Measurements from ENCODE around the gene METTL27.

METTL27 gene

GRCh38 chr7:73832806-73833205, 9.5 kb downstream of the METTL27 start:
- Histone ChIP-seq H3K9ac (ENCODE audit: low read length) (no peak overlapping the region), H3K27me3 (replicated peaks; ENCODE audit: control insufficient read depth, insufficient read depth, low read length) (no peaks in the 10 kb centered on the region), H3K4me3 (ENCODE audit: low read length) (no peak overlapping the region), H3K9me3 (ENCODE audit: control insufficient read depth, low read length) (no peaks in the 10 kb centered on the region), H3K36me3 (ENCODE audit: control insufficient read depth, insufficient read depth, low read length, severe bottlenecking) (no peaks in the 10 kb centered on the region), H3K4me1 (ENCODE audit: control insufficient read depth, insufficient read depth, low read length) (peaks cover 29% of the 10 kb centered on the region)
- no peak for DNase-seq (ENCODE audit: low read depth)

- Histone ChIP-seq H3K9me3 (ENCODE audit: control insufficient read depth, low read length) (no peaks in the 10 kb centered on the region), H3K4me3 (ENCODE audit: low read length) (no peak overlapping the region), H3K36me3 (ENCODE audit: control insufficient read depth, insufficient read depth, low read length, severe bottlenecking) (no peaks in the 10 kb centered on the region), H3K27me3 (replicated peaks; ENCODE audit: control insufficient read depth, insufficient read depth, low read length) (no peaks in the 10 kb centered on the region), H3K9ac (ENCODE audit: low read length) (peak overlapping the region; percentile 2), H3K4me1 (ENCODE audit: control insufficient read depth, insufficient read depth, low read length) (peaks cover 29% of the 10 kb centered on the region)
- no peak for DNase-seq (ENCODE audit: low read depth)
Observed at GRCh38 chr7:73831834-73832651, 10.3 kb downstream of the METTL27 start.

GRCh38 chr7:73831584-73831833, 10.8 kb downstream of the METTL27 start:
- H3K4me3 ChIP-seq (ENCODE audit: low read length), result no peak overlapping the region
- H3K9me3 ChIP-seq (ENCODE audit: control insufficient read depth, low read length), result no peaks in the 10 kb centered on the region
- peaks cover 29% of the 10 kb centered on the region for H3K4me1 ChIP-seq (ENCODE audit: control insufficient read depth, insufficient read depth, low read length)
- H3K36me3 ChIP-seq (ENCODE audit: control insufficient read depth, insufficient read depth, low read length, severe bottlenecking), result no peaks in the 10 kb centered on the region
- H3K9ac ChIP-seq (ENCODE audit: low read length), result peak overlapping the region; percentile 2
- DNase-seq (ENCODE audit: low read depth), result no peak
- no peaks in the 10 kb centered on the region for H3K27me3 ChIP-seq (replicated peaks; ENCODE audit: control insufficient read depth, insufficient read depth, low read length)

- H3K27me3 ChIP-seq (replicated peaks; ENCODE audit: control insufficient read depth, insufficient read depth, low read length), result no peaks in the 10 kb centered on the region
- no peaks in the 10 kb centered on the region for H3K9me3 ChIP-seq (ENCODE audit: control insufficient read depth, low read length)
- H3K4me3 ChIP-seq (ENCODE audit: low read length), result no peak within 1 kb of the TSS
- no peak for DNase-seq (ENCODE audit: low read depth)
- peaks cover 29% of the 10 kb centered on the region for H3K4me1 ChIP-seq (ENCODE audit: control insufficient read depth, insufficient read depth, low read length)
- peak within 1 kb of the TSS; percentile 2 for H3K9ac ChIP-seq (ENCODE audit: low read length)
- no peaks in the 10 kb centered on the region for H3K36me3 ChIP-seq (ENCODE audit: control insufficient read depth, insufficient read depth, low read length, severe bottlenecking)
Observed at GRCh38 chr7:73830681-73831583, 11.4 kb downstream of the METTL27 start, which contains the start of gene CLDN4. TSS of gene CLDN4 (plus strand) at chr7:73830996. CDS start at chr7:73831202, 206 bp downstream.

GRCh38 chr7:73829921-73830680, 12.2 kb downstream of the METTL27 start:
- H3K27me3 ChIP-seq (replicated peaks; ENCODE audit: control insufficient read depth, insufficient read depth, low read length), result no peaks in the 10 kb centered on the region
- H3K9ac ChIP-seq (ENCODE audit: low read length), result no peak overlapping the region
- no peaks in the 10 kb centered on the region for H3K36me3 ChIP-seq (ENCODE audit: control insufficient read depth, insufficient read depth, low read length, severe bottlenecking)
- no peak for DNase-seq (ENCODE audit: low read depth)
- H3K9me3 ChIP-seq (ENCODE audit: control insufficient read depth, low read length), result no peaks in the 10 kb centered on the region
- peaks cover 29% of the 10 kb centered on the region for H3K4me1 ChIP-seq (ENCODE audit: control insufficient read depth, insufficient read depth, low read length)
- no peak overlapping the region for H3K4me3 ChIP-seq (ENCODE audit: low read length)

- peaks cover 29% of the 10 kb centered on the region for H3K4me1 ChIP-seq (ENCODE audit: control insufficient read depth, insufficient read depth, low read length)
- H3K36me3 ChIP-seq (ENCODE audit: control insufficient read depth, insufficient read depth, low read length, severe bottlenecking), result no peaks in the 10 kb centered on the region
- H3K27me3 ChIP-seq (replicated peaks; ENCODE audit: control insufficient read depth, insufficient read depth, low read length), result no peaks in the 10 kb centered on the region
- no peak overlapping the region for H3K9ac ChIP-seq (ENCODE audit: low read length)
- DNase-seq (ENCODE audit: low read depth), result no peak
- no peaks in the 10 kb centered on the region for H3K9me3 ChIP-seq (ENCODE audit: control insufficient read depth, low read length)
- no peak overlapping the region for H3K4me3 ChIP-seq (ENCODE audit: low read length)
Observed at GRCh38 chr7:73829505-73829904, 12.8 kb downstream of the METTL27 start.

GRCh38 chr7:73828972-73829371, 13.3 kb downstream of the METTL27 start:
- no peak for DNase-seq (ENCODE audit: low read depth)
- H3K9me3 ChIP-seq (ENCODE audit: control insufficient read depth, low read length), result no peaks in the 10 kb centered on the region
- H3K36me3 ChIP-seq (ENCODE audit: control insufficient read depth, insufficient read depth, low read length, severe bottlenecking), result no peaks in the 10 kb centered on the region
- H3K27me3 ChIP-seq (replicated peaks; ENCODE audit: control insufficient read depth, insufficient read depth, low read length), result no peaks in the 10 kb centered on the region
- H3K9ac ChIP-seq (ENCODE audit: low read length), result no peak overlapping the region
- peaks cover 29% of the 10 kb centered on the region for H3K4me1 ChIP-seq (ENCODE audit: control insufficient read depth, insufficient read depth, low read length)
- H3K4me3 ChIP-seq (ENCODE audit: low read length), result no peak overlapping the region

- Histone ChIP-seq H3K4me1 (ENCODE audit: control insufficient read depth, insufficient read depth, low read length) (peaks cover 26% of the 10 kb centered on the region), H3K36me3 (ENCODE audit: control insufficient read depth, insufficient read depth, low read length, severe bottlenecking) (no peaks in the 10 kb centered on the region), H3K4me3 (ENCODE audit: low read length) (no peak overlapping the region), H3K9ac (ENCODE audit: low read length) (no peak overlapping the region), H3K9me3 (ENCODE audit: control insufficient read depth, low read length) (no peaks in the 10 kb centered on the region), H3K27me3 (replicated peaks; ENCODE audit: control insufficient read depth, insufficient read depth, low read length) (no peaks in the 10 kb centered on the region)
- no peak for DNase-seq (ENCODE audit: low read depth)
Observed at GRCh38 chr7:73828107-73828803, 14.1 kb downstream of the METTL27 start.

- DNase-seq (ENCODE audit: low read depth), result no peak
- H3K4me1 ChIP-seq (ENCODE audit: control insufficient read depth, insufficient read depth, low read length), result peaks cover 32% of the 10 kb centered on the region
- no peak overlapping the region for H3K9ac ChIP-seq (ENCODE audit: low read length)
- no peaks in the 10 kb centered on the region for H3K36me3 ChIP-seq (ENCODE audit: control insufficient read depth, insufficient read depth, low read length, severe bottlenecking)
- H3K27me3 ChIP-seq (replicated peaks; ENCODE audit: control insufficient read depth, insufficient read depth, low read length), result no peaks in the 10 kb centered on the region
- no peak overlapping the region for H3K4me3 ChIP-seq (ENCODE audit: low read length)
- no peaks in the 10 kb centered on the region for H3K9me3 ChIP-seq (ENCODE audit: control insufficient read depth, low read length)
Observed at GRCh38 chr7:73827567-73828106, 14.7 kb downstream of the METTL27 start.

GRCh38 chr7:73824986-73825385, 17.3 kb downstream of the METTL27 start:
- no peak for DNase-seq (ENCODE audit: low read depth)
- H3K36me3 ChIP-seq (ENCODE audit: control insufficient read depth, insufficient read depth, low read length, severe bottlenecking), result no peaks in the 10 kb centered on the region
- H3K4me3 ChIP-seq (ENCODE audit: low read length), result no peak overlapping the region
- no peaks in the 10 kb centered on the region for H3K27me3 ChIP-seq (replicated peaks; ENCODE audit: control insufficient read depth, insufficient read depth, low read length)
- no peak overlapping the region for H3K9ac ChIP-seq (ENCODE audit: low read length)
- peaks cover 16% of the 10 kb centered on the region for H3K4me1 ChIP-seq (ENCODE audit: control insufficient read depth, insufficient read depth, low read length)
- H3K9me3 ChIP-seq (ENCODE audit: control insufficient read depth, low read length), result no peaks in the 10 kb centered on the region
